ENCODE data around the gene SAMD5. TPM values are rescaled to one million over a fixed set of nuclear protein-coding genes. Genes with fewer than 3 reads are reported as not detected.

SAMD5 gene
- total and polyA plus RNA-seq, 2 donors (not counting 1 experiment from before 2014, with no cell fraction given), result 4.0 to 5.9 TPM

DNA sequence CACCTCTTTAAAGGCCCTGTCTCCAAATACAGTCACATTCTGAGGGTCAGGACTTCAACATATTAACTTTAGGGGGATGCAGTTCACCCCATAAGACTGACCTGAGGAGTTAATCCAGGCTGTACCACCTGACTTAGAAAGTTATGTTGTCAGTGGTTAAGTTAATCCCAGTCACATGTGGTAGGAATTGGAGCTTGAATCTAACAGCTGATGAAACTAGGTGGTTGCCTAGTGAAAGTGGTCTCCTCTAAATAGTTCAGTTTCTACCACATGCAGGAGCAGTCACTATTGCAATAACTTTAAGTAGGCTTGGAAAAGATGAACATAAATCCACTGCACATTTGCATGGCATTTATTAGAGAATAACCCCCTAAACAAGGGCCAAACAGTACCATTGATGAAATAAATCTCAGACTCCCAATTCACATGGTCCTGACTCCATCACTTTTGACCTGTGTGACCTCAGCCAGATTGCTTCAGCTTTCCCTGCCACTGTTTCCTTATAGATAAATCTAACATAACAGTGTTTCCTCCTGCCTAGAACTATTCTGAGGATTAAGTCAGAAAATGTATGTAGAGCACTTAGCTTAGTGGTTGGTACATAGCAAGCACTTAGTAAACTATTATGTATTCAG, 20.1 kb downstream of the SAMD5 start:
- no peak for DNase-seq (ENCODE audit: low read depth in 2 of 2)
- TF ChIP-seq CTCF (conservative IDR thresholded peaks at IDR 0.05 in 1 of 2, IDR thresholded peaks at IDR 0.05 in 1 of 2; ENCODE audit: low read depth in 1 of 2, low read length in 2 of 2) (no peak), EZH2 (IDR thresholded peaks at IDR 0.05; ENCODE audit: low read length, missing control alignments) (no peak)
- Histone ChIP-seq H3K4me1 (ENCODE audit: control insufficient read depth, extremely low read depth, insufficient read depth, low read length) (no peaks in the 10 kb centered on the region), H3K4me3 (replicated peaks in 1 of 4; ENCODE audit: control extremely low read depth in 1 of 4, insufficient read depth in 1 of 4, low read depth in 3 of 4, low read length in 4 of 4) (no peak overlapping the region), H3K27me3 (ENCODE audit: control insufficient read depth, insufficient read depth, low read length) (no peaks in the 10 kb centered on the region), H4K20me1 (ENCODE audit: control insufficient read depth, extremely low read depth, insufficient read depth, low read length) (no peaks in the 10 kb centered on the region), H3K4me2 (ENCODE audit: extremely low read depth, insufficient read depth, low read length) (no peak overlapping the region), H2AFZ (ENCODE audit: low read length) (no peak overlapping the region), H3K9ac (ENCODE audit: insufficient read depth, low read length) (no peak overlapping the region), H3K27ac (ENCODE audit: insufficient read depth, low read length) (no peak overlapping the region), H3K79me2 (ENCODE audit: control insufficient read depth, insufficient read depth, low read length) (no peaks in the 10 kb centered on the region), H3K9me3 (ENCODE audit: control insufficient read depth, insufficient read depth, low read depth, low read length) (no peaks in the 10 kb centered on the region), H3K36me3 (ENCODE audit: control insufficient read depth, insufficient read depth, low read length) (no peaks in the 10 kb centered on the region)

DNA sequence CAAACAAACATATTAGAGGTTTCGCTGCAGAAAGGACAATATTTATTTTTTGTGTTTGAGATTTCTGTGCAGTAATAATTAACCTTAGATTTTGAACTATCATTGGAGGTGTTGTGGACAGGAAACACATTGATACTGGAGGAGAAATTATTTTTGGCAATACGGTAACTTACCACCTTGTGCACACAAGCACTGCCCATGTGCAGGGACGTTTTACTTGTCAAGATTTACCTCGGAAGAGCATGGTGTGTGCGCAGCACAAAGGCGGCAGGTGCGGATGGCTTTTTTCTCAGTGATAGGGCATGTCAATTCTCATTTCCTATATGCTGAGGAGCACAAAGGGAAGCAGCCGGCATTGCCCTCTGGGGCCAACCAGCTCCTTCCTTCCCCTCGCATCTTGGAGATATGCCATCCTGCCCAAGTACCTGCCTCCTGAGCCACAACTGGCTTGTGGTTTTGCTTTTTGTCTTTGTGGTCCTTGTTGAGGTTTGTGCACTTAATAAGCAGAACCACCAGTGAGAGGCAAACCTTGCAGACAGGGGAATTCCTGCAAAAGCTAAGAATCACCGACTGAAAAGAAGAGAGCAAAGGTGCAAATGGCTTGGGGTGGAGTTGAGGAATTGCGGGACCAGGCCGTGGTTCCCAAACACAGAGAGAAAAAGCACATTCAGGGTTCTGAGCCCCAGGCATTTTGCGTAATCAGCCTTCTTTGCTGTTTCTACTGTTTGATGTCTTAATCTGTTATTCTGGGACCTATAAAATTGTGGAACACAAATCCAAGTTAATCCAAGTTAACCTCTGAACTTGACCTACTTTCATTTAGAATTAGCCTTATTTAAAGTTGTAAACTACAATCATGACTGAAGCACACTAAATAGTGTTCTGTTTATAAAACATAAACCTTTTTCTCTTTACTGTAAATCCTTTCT, 21.9 kb downstream of the SAMD5 start:
- no peak overlapping the region for H3K4me3 ChIP-seq (replicated peaks in 1 of 4; ENCODE audit: control extremely low read depth in 1 of 4, insufficient read depth in 1 of 4, low read depth in 3 of 4, low read length in 4 of 4)
- H3K36me3 ChIP-seq (ENCODE audit: control insufficient read depth, insufficient read depth, low read length), result no peaks in the 10 kb centered on the region
- no peaks in the 10 kb centered on the region for H3K9me3 ChIP-seq (ENCODE audit: control insufficient read depth, insufficient read depth, low read depth, low read length)
- H3K27ac ChIP-seq (ENCODE audit: insufficient read depth, low read length), result no peak overlapping the region
- H3K4me1 ChIP-seq (ENCODE audit: control insufficient read depth, extremely low read depth, insufficient read depth, low read length), result no peaks in the 10 kb centered on the region
- H3K79me2 ChIP-seq (ENCODE audit: control insufficient read depth, insufficient read depth, low read length), result no peaks in the 10 kb centered on the region
- peak in 1 of 2 donors; percentile 16 for DNase-seq (ENCODE audit: low read depth in 2 of 2)
- no peaks in the 10 kb centered on the region for H3K27me3 ChIP-seq (ENCODE audit: control insufficient read depth, insufficient read depth, low read length)
- no peaks in the 10 kb centered on the region for H4K20me1 ChIP-seq (ENCODE audit: control insufficient read depth, extremely low read depth, insufficient read depth, low read length)
- H2AFZ ChIP-seq (ENCODE audit: low read length), result no peak overlapping the region
- no peak overlapping the region for H3K4me2 ChIP-seq (ENCODE audit: extremely low read depth, insufficient read depth, low read length)
- TF ChIP-seq CTCF (conservative IDR thresholded peaks at IDR 0.05 in 1 of 2, IDR thresholded peaks at IDR 0.05 in 1 of 2; ENCODE audit: low read depth in 1 of 2, low read length in 2 of 2) (no peak), EZH2 (IDR thresholded peaks at IDR 0.05; ENCODE audit: low read length, missing control alignments) (no peak)
- no peak overlapping the region for H3K9ac ChIP-seq (ENCODE audit: insufficient read depth, low read length)

DNA sequence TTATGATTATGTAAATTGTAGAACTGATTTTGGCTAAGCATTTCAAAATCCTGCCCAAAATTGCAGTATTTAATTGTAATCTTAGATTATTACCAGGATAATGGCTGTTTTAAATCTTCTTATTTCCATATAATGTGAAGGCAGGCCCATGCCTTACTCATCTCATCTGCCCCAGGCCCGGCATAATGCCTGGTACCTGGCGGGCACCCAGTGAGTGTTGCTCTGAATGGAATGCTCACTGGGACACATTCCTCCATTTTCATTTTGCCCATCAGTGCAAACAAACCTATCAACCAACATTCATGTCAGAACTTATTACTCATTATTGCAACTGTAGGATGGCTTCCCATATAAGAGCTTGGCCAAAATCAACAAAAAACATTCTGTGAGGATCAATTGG, 22.8 kb downstream of the SAMD5 start:
- TF ChIP-seq CTCF (conservative IDR thresholded peaks at IDR 0.05 in 1 of 2, IDR thresholded peaks at IDR 0.05 in 1 of 2; ENCODE audit: low read depth in 1 of 2, low read length in 2 of 2) (no peak), EZH2 (IDR thresholded peaks at IDR 0.05; ENCODE audit: low read length, missing control alignments) (no peak)
- H3K4me2 ChIP-seq (ENCODE audit: extremely low read depth, insufficient read depth, low read length), result no peak overlapping the region
- no peak overlapping the region for H3K9ac ChIP-seq (ENCODE audit: insufficient read depth, low read length)
- no peaks in the 10 kb centered on the region for H3K4me1 ChIP-seq (ENCODE audit: control insufficient read depth, extremely low read depth, insufficient read depth, low read length)
- no peak overlapping the region for H3K27ac ChIP-seq (ENCODE audit: insufficient read depth, low read length)
- H3K9me3 ChIP-seq (ENCODE audit: control insufficient read depth, insufficient read depth, low read depth, low read length), result no peaks in the 10 kb centered on the region
- no peak overlapping the region for H2AFZ ChIP-seq (ENCODE audit: low read length)
- H3K4me3 ChIP-seq (replicated peaks in 1 of 4; ENCODE audit: control extremely low read depth in 1 of 4, insufficient read depth in 1 of 4, low read depth in 3 of 4, low read length in 4 of 4), result no peak overlapping the region
- no peaks in the 10 kb centered on the region for H3K79me2 ChIP-seq (ENCODE audit: control insufficient read depth, insufficient read depth, low read length)
- no peaks in the 10 kb centered on the region for H4K20me1 ChIP-seq (ENCODE audit: control insufficient read depth, extremely low read depth, insufficient read depth, low read length)
- no peaks in the 10 kb centered on the region for H3K27me3 ChIP-seq (ENCODE audit: control insufficient read depth, insufficient read depth, low read length)
- no peaks in the 10 kb centered on the region for H3K36me3 ChIP-seq (ENCODE audit: control insufficient read depth, insufficient read depth, low read length)
- no peak for DNase-seq (ENCODE audit: low read depth in 2 of 2)
